C4-2B (cell line): ENCODE measurements around the gene ASB6.
A peak's percentile ranks its signal among the peaks of the same experiment; 100 is the strongest.

Source experiments
- H3K27ac ChIP-seq: fragments of 450-650 bp; 2 replicates; pipeline ENCODE4 v1.5.1; 2017
- CTCF ChIP-seq: fragments of 450-650 bp; conservative IDR thresholded peaks from 2 replicates; pipeline ENCODE4 v1.5.1; 2017; ENCODE audit warnings: mild to moderate bottlenecking
- ZFX ChIP-seq: fragments of 450-650 bp; IDR thresholded peaks from 2 replicates; pipeline ENCODE4 v1.6.1; 2017

ASB6 gene

GRCh38 chr9:129624947-129625346 lies 17.0 kb downstream of the ASB6 start:
- no peak for TF ChIP-seq ZFX
- TF ChIP-seq CTCF: no peak
- H3K27ac ChIP-seq: no peak overlapping the region

DNA sequence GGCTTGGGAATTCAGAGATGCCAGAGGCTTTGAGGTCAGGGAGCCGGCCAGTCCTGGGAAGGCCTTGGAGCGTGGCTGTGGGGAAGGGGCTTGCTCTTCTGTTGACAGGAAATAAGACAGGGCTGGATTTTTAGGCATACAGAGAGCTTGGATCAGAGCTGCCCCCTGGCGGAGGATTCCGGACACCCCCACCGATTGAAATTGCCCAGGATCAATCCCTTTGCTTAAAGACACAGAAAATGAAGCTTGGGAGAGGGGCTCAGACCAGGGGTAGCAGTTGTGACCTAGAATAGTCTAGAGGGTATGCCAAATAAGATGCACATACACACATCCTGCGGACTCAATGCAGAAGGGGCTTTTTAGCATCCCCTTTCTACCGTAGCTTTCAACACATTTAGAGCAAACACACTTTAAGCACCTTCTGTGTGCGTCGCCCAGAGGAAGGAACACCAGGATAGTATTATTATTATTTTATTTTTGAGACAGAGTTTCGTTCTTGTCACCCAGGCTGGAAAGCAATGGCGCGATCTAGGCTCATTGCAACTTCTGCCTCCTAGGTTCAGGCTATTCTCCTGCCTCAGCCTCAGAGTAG lies 17.7 kb downstream of the ASB6 start:
- no peak for TF ChIP-seq ZFX
- peak; percentile 95 for TF ChIP-seq CTCF
- no peak overlapping the region for H3K27ac ChIP-seq

GRCh38 chr9:129623331-129623730 lies 18.6 kb downstream of the ASB6 start:
- no peak overlapping the region for H3K27ac ChIP-seq
- no peak for TF ChIP-seq ZFX
- no peak for TF ChIP-seq CTCF

DNA sequence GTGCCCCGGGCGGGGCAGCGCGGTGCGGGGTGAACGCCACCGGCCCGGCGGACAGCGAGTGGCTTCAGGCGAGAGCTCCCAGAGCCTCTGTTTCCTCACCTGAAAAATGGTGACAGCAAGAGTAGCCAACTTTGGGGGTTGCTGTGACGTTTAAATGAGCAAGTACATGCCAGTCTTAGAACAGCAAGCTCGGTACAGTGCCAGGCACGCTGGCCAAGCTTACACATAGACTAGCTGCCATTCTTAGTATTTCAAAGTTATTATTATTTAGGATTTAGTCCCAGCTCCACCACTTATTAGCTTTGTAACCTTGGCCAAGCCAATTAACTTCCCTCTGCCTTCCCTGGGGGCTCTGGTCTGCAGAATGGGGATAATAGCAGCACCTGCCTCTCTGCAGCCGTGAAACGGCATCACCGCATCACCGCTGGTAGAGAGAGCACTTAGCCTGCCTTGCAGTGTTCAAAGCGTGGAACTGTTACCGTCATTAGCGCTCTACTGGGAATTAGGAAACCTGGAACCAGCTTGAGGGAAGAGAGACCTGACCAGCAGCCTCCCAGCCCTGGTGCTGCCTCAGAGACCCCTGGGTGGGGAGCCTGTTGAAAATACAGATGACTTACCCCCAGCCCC lies 21.2 kb downstream of the ASB6 start, which contains the start of gene C9orf50:
TSS of gene C9orf50 (minus strand) at position 433 of the 627 bp plus-strand sequence. CDS start 527 bp downstream, outside the sequence.
- TF ChIP-seq CTCF (no peak), ZFX (no peak)
- H3K27ac ChIP-seq: no peak within 1 kb of the TSS

- TF ChIP-seq CTCF (no peak), ZFX (no peak)
- H3K27ac ChIP-seq: no peak overlapping the region
Observed at GRCh38 chr9:129619787-129620668, 21.9 kb downstream of the ASB6 start.

- H3K27ac ChIP-seq: no peak overlapping the region
- no peak for TF ChIP-seq ZFX
- peak; percentile 61 for TF ChIP-seq CTCF
Observed at GRCh38 chr9:129617167-129617566, 24.8 kb downstream of the ASB6 start.
